HL-60 (cell line): ENCODE measurements around the gene GAB2.
A peak's percentile ranks its signal among the peaks of the same experiment; 100 is the strongest.

Experiments used
- DNase-seq, 2 experiments: peaks; one replicate each; pipeline ENCODE4 v3.0.0-alpha.2; 2010 to 2020; ENCODE audit warnings: low read depth in 1 of 2, low spot score in 1 of 2
- H3K27ac ChIP-seq: fragments of 250-450 bp; sonication (Bioruptor Pico); replicated peaks from 2 replicates; pipeline ENCODE4 v1.5.1; 2020; ENCODE audit warnings: mild to moderate bottlenecking, moderate library complexity
- H3K27me3 ChIP-seq: fragments of 250-450 bp; sonication (Bioruptor Pico); 2 replicates; pipeline ENCODE4 v1.5.1; 2021; ENCODE audit warnings: mild to moderate bottlenecking, moderate library complexity; ENCODE audit not compliant: insufficient read depth, poor library complexity, severe bottlenecking
- H3K4me3 ChIP-seq: replicated peaks from 2 replicates; pipeline ENCODE4 v1.5.1; 2011; ENCODE audit warnings: mild to moderate bottlenecking, control low read depth, low read length; ENCODE audit not compliant: insufficient read depth
- GABPA ChIP-seq: IDR thresholded peaks from 2 replicates; pipeline ENCODE4 v1.6.1; 2012; ENCODE audit warnings: low read depth
- POLR2AphosphoS5 ChIP-seq: IDR thresholded peaks from 2 replicates; pipeline ENCODE4 v1.6.1; 2012; ENCODE audit warnings: low read depth
- SPI1 ChIP-seq: IDR thresholded peaks from 2 replicates; pipeline ENCODE4 v1.6.1; 2012; ENCODE audit warnings: low read depth, mild to moderate bottlenecking, borderline replicate concordance
- TF ChIP-seq, protein P1 (sequence below): IDR thresholded peaks from one replicate; pipeline ENCODE4 v1.5.1; 2011; ENCODE audit warnings: low read length, control low read depth, inconsistent platforms; ENCODE audit not compliant: insufficient read depth
- TF ChIP-seq, protein P2 (sequence below): IDR thresholded peaks from 2 replicates; pipeline ENCODE4 v1.6.1; 2012; ENCODE audit warnings: low read depth; ENCODE audit not compliant: insufficient replicate concordance

Gene GAB2

DNA sequence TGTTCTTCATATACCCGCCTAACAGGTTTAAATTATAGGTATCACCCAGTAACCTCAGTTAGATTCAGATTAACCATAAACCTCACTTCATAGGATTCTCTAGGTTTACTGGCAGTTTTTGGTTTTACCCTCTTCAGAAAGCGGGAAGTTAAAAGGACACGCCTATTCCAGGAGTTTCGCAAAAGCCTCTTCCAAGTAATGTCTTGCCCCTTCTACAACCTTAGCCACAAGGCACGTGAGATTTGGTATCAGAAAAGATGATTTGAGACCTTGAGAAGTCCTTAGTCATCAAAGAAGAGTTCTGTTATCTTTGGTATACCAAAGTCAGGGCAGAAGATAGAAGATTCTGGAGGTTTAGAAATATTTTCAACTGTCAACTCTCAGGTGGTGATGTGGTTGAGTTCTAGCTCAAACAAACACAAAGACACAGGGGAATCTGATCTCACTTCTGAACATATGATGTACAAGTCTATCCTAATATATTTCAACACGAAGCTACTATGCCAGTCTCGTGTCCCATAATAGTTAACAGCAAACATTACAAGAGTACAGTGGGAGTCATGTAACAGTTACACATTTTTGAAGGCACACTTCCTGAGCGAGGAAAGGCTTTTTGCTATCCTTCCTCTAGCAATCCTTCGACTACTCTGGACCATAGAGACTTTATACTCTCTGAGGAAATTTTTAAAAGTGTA is 125.4 kb downstream of the GAB2 start:
- Histone ChIP-seq H3K27me3 (no peaks in the 10 kb centered on the region), H3K4me3 (no peak overlapping the region), H3K27ac (peak overlapping the region; percentile 96)
- TF ChIP-seq SPI1 (no peak), POLR2AphosphoS5 (peak; percentile 59; the same call in 1 of the 2 replicates)
- DNase-seq, result peak; percentile 84 to 95

DNA sequence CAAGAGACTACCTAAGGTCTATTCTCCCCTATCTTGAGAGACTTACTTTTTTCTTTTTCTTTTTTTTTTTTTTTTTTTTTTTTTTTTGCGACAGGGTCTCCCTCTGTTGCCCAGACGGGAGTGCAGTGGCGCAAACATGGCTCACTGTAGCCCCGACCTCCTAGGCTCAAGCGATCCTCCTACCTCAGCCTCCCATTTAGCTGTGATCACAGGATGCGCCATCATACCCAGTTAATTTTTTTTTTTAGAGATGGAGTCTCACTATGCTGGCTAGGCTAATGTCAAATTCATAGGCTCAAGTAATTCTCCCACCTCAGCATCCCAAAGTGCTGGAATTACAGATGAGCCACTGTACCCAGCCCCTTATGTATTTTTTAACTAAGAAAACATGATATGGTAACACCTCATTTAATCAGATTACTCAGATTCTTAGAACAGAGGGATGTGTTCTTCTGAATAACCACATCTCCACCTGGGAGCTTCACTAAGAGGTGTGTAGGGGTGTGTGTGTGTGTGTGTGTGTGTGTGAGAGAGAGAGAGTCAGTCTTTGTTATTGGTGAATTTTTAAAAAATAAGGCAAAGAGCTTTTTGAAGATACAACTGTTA is 126.0 kb downstream of the GAB2 start:
- no peak overlapping the region for H3K4me3 ChIP-seq
- peak overlapping the region; percentile 96 for H3K27ac ChIP-seq
- no peak for DNase-seq
- no peak for TF ChIP-seq POLR2AphosphoS5
- TF ChIP-seq, protein P1, sequence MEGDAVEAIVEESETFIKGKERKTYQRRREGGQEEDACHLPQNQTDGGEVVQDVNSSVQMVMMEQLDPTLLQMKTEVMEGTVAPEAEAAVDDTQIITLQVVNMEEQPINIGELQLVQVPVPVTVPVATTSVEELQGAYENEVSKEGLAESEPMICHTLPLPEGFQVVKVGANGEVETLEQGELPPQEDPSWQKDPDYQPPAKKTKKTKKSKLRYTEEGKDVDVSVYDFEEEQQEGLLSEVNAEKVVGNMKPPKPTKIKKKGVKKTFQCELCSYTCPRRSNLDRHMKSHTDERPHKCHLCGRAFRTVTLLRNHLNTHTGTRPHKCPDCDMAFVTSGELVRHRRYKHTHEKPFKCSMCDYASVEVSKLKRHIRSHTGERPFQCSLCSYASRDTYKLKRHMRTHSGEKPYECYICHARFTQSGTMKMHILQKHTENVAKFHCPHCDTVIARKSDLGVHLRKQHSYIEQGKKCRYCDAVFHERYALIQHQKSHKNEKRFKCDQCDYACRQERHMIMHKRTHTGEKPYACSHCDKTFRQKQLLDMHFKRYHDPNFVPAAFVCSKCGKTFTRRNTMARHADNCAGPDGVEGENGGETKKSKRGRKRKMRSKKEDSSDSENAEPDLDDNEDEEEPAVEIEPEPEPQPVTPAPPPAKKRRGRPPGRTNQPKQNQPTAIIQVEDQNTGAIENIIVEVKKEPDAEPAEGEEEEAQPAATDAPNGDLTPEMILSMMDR, result no peak
- no peak for TF ChIP-seq GABPA
- TF ChIP-seq, protein P2, sequence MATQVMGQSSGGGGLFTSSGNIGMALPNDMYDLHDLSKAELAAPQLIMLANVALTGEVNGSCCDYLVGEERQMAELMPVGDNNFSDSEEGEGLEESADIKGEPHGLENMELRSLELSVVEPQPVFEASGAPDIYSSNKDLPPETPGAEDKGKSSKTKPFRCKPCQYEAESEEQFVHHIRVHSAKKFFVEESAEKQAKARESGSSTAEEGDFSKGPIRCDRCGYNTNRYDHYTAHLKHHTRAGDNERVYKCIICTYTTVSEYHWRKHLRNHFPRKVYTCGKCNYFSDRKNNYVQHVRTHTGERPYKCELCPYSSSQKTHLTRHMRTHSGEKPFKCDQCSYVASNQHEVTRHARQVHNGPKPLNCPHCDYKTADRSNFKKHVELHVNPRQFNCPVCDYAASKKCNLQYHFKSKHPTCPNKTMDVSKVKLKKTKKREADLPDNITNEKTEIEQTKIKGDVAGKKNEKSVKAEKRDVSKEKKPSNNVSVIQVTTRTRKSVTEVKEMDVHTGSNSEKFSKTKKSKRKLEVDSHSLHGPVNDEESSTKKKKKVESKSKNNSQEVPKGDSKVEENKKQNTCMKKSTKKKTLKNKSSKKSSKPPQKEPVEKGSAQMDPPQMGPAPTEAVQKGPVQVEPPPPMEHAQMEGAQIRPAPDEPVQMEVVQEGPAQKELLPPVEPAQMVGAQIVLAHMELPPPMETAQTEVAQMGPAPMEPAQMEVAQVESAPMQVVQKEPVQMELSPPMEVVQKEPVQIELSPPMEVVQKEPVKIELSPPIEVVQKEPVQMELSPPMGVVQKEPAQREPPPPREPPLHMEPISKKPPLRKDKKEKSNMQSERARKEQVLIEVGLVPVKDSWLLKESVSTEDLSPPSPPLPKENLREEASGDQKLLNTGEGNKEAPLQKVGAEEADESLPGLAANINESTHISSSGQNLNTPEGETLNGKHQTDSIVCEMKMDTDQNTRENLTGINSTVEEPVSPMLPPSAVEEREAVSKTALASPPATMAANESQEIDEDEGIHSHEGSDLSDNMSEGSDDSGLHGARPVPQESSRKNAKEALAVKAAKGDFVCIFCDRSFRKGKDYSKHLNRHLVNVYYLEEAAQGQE, result no peak
- TF ChIP-seq SPI1, result no peak
- no peaks in the 10 kb centered on the region for H3K27me3 ChIP-seq

DNA sequence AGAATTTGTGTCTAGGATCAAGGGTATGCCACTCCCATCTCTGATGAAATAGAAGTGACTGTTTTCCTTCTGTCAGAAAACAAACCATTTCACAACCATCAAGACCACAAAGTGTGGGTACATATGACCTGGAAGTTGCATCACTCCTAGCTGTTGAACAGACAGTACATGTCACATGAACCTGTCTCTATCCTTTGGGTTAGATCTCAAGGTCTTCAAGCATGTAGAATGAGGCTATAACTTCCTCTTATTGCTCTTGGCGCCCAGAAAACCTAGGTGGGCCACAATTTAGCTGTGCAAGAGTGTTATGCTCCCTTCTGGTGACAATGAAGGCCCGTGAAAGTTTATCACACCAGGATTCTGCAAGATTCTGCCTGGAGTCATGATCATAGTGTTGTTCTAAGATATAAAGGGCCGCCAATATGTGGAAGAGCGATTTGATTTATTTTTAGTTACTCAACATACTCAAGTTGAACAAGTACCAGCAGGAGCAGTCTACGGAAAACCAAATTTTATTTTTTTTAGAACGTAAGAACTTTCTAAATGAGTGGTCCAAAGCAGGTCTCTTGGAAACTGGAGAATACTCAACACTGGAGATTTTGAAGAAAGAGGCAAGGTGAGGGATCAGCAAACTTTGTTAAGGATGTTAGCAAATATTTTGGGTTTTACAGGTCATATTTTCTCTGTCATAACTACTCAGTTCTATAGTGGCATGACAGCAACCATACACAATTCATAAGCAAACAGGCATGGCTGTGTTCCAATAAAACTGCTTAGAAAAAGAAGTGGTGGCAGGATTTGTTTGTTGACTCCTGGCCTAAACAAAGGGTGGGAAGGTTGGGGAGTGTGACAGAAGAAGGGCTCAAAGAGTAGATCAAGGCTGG is 127.1 kb downstream of the GAB2 start:
- no peaks in the 10 kb centered on the region for H3K27me3 ChIP-seq

More for the DNA sequence above, 127.1 kb downstream of the GAB2 start:
- DNase-seq, result peak; percentile 98 to 100
- Histone ChIP-seq H3K27ac (peak overlapping the region; percentile 96), H3K4me3 (no peak overlapping the region)
- TF ChIP-seq POLR2AphosphoS5, result peak; percentile 96
- no peak; the same call in 1 of the 2 replicates for TF ChIP-seq SPI1
- TF ChIP-seq, protein P1, result no peak
- TF ChIP-seq, protein P2, result no peak
- no peak for TF ChIP-seq GABPA
